Osteoblast (primary cell): ENCODE data around the gene KCNA2. TPM values are rescaled to one million over a fixed set of nuclear protein-coding genes. Genes with fewer than 3 reads are reported as not detected.

Experiments
- DNase-seq: peaks from one replicate; pipeline ENCODE4 v3.0.0; 2011; ENCODE audit warnings: low spot score, mixed read lengths; ENCODE audit not compliant: insufficient read length; ENCODE audit errors: missing footprints
- H2AFZ ChIP-seq: 2 replicates; pipeline ENCODE4 v1.6.0; 2011; ENCODE audit warnings: mild to moderate bottlenecking, low read length
- H3K27ac ChIP-seq: 2 replicates; pipeline ENCODE4 v1.5.1; 2011; ENCODE audit warnings: mild to moderate bottlenecking, low read depth, low read length, moderate library complexity
- H3K27me3 ChIP-seq: 2 replicates; pipeline ENCODE4 v1.6.0; 2012; ENCODE audit warnings: mild to moderate bottlenecking, control low read depth, inconsistent platforms, low read length, moderate library complexity; ENCODE audit not compliant: insufficient read depth
- H3K36me3 ChIP-seq: 2 replicates; pipeline ENCODE4 v1.5.1; 2011; ENCODE audit warnings: mild to moderate bottlenecking, low read length, control low read depth, moderate library complexity; ENCODE audit not compliant: insufficient read depth
- H3K4me1 ChIP-seq: 2 replicates; pipeline ENCODE4 v1.5.1; 2011; ENCODE audit warnings: mild to moderate bottlenecking, low read length, control low read depth, moderate library complexity; ENCODE audit not compliant: insufficient read depth
- H3K4me2 ChIP-seq: 2 replicates; pipeline ENCODE4 v1.6.0; 2011; ENCODE audit warnings: mild to moderate bottlenecking, low read length; ENCODE audit not compliant: insufficient read depth
- H3K4me3 ChIP-seq: fragments of 200-600 bp; sonication (generic); 3 replicates; pipeline ENCODE4 v1.5.1; 2012; ENCODE audit warnings: mild to moderate bottlenecking, low read length, inconsistent platforms; ENCODE audit not compliant: insufficient read depth
- H3K79me2 ChIP-seq: 2 replicates; pipeline ENCODE4 v1.6.0; 2012; ENCODE audit warnings: mild to moderate bottlenecking, low read length, control low read depth, inconsistent platforms; ENCODE audit not compliant: insufficient read depth
- H3K9me3 ChIP-seq: 2 replicates; pipeline ENCODE4 v1.5.1; 2011; ENCODE audit warnings: low read depth, low read length, control low read depth
- H4K20me1 ChIP-seq: 2 replicates; pipeline ENCODE4 v1.6.0; 2012; ENCODE audit warnings: mild to moderate bottlenecking, low read length, control low read depth; ENCODE audit not compliant: insufficient read depth
- total RNA-seq: library from RNA; depleted of rRNA; stranded (reverse); fragments of >200 nt; gene quantifications from 2 replicates; pipeline ENCODE4 v1.2.3, GENCODE V29; 2012
- TF ChIP-seq, protein P1 (sequence below): IDR thresholded peaks from 2 replicates; pipeline ENCODE4 v1.5.1; 2011; ENCODE audit warnings: mild to moderate bottlenecking, low read depth, low read length, moderate library complexity; ENCODE audit errors: extremely low read depth

The KCNA2 gene
- total RNA-seq, 1 donor: not detected

DNA sequence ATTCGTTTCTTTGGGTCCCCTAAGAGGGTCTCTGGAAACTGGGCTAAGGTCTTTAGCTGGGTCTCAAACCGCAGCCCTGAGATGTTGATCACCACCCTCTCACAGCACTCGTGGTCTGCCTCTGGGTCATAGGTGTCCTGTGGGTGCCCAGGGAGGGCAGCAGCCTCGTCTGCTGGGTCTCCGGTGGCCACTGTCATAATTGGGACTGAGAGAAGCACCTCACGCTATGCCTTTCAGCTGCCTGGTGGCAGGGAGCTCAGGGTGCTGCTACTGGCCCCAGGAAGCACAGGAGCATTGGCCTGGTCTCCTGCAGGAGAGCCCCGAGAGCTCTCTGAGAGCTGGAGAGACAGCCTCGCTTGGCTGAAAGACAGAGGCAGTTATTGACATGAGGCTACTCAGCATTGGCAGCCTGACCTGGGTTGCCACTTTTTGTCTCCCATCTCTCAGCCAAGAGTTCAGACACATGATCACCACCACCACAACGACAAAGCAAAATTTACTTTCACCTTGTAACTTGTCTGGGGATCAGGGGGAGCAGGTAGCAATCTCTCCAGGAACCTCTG, 1.5 kb downstream of the KCNA2 start:
- no peak overlapping the region for H3K4me2 ChIP-seq
- peak; percentile 68 for DNase-seq
- TF ChIP-seq, protein P1, sequence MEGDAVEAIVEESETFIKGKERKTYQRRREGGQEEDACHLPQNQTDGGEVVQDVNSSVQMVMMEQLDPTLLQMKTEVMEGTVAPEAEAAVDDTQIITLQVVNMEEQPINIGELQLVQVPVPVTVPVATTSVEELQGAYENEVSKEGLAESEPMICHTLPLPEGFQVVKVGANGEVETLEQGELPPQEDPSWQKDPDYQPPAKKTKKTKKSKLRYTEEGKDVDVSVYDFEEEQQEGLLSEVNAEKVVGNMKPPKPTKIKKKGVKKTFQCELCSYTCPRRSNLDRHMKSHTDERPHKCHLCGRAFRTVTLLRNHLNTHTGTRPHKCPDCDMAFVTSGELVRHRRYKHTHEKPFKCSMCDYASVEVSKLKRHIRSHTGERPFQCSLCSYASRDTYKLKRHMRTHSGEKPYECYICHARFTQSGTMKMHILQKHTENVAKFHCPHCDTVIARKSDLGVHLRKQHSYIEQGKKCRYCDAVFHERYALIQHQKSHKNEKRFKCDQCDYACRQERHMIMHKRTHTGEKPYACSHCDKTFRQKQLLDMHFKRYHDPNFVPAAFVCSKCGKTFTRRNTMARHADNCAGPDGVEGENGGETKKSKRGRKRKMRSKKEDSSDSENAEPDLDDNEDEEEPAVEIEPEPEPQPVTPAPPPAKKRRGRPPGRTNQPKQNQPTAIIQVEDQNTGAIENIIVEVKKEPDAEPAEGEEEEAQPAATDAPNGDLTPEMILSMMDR: no peak
- peaks cover 49% of the 10 kb centered on the region for H3K27me3 ChIP-seq
- no peaks in the 10 kb centered on the region for H4K20me1 ChIP-seq
- no peak overlapping the region for H3K27ac ChIP-seq
- H3K36me3 ChIP-seq: no peaks in the 10 kb centered on the region
- no peak overlapping the region for H3K4me3 ChIP-seq
- no peaks in the 10 kb centered on the region for H3K4me1 ChIP-seq
- H3K9me3 ChIP-seq: no peaks in the 10 kb centered on the region
- no peaks in the 10 kb centered on the region for H3K79me2 ChIP-seq
- H2AFZ ChIP-seq: no peak overlapping the region

DNA sequence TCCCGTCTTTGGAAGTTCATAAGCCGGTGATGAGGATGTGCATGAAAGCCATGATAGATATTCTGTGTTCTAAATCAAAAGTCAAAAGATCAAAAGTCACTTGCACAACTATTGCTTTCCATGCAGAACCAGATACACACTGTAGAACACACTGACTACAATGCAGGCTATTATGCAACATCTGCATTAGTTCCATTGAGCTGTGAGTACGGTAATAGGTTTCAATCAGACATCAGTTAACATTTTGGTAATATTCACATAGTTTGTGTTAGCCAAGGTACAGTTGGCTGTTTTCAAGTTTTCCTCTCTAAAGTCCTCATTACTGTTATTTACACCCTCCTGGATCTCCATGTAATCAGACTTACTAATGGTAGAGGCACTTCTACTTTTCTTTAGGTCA, 3.1 kb downstream of the KCNA2 start:
- H4K20me1 ChIP-seq: no peaks in the 10 kb centered on the region
- no peaks in the 10 kb centered on the region for H3K9me3 ChIP-seq
- no peak overlapping the region for H3K4me3 ChIP-seq
- H3K4me2 ChIP-seq: no peak overlapping the region
- no peaks in the 10 kb centered on the region for H3K36me3 ChIP-seq
- no peak overlapping the region for H3K27ac ChIP-seq
- H3K4me1 ChIP-seq: no peaks in the 10 kb centered on the region
- no peak overlapping the region for H2AFZ ChIP-seq
- no peak for DNase-seq
- H3K79me2 ChIP-seq: no peaks in the 10 kb centered on the region
- TF ChIP-seq, protein P1: no peak
- peaks cover 34% of the 10 kb centered on the region for H3K27me3 ChIP-seq

DNA sequence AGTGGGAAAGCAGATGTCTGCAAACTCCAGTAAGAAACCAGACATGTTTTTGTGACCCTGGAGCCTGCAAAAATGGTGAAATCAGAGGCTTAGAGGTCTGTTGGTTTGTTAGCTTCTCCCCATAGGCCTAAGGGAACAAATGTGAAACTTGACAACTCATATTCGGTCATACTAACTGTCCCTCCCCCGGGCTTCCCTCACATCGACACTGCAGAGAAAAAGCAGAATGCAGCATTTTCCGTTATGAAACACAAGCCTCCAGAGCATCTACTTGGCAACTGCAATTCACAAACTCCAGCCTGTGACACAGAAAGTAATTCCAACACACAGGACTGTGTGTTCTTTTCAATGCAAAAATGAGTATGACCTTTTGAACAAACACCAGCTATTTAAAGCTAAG, 3.7 kb downstream of the KCNA2 start:
- H3K27me3 ChIP-seq: peaks cover 28% of the 10 kb centered on the region
- H3K9me3 ChIP-seq: no peaks in the 10 kb centered on the region
- H3K4me2 ChIP-seq: no peak overlapping the region
- H3K36me3 ChIP-seq: no peaks in the 10 kb centered on the region
- no peaks in the 10 kb centered on the region for H4K20me1 ChIP-seq
- H3K27ac ChIP-seq: no peak overlapping the region
- H2AFZ ChIP-seq: no peak overlapping the region
- no peak for DNase-seq
- H3K4me3 ChIP-seq: no peak overlapping the region
- H3K4me1 ChIP-seq: no peaks in the 10 kb centered on the region
- no peaks in the 10 kb centered on the region for H3K79me2 ChIP-seq
- TF ChIP-seq, protein P1: no peak

DNA sequence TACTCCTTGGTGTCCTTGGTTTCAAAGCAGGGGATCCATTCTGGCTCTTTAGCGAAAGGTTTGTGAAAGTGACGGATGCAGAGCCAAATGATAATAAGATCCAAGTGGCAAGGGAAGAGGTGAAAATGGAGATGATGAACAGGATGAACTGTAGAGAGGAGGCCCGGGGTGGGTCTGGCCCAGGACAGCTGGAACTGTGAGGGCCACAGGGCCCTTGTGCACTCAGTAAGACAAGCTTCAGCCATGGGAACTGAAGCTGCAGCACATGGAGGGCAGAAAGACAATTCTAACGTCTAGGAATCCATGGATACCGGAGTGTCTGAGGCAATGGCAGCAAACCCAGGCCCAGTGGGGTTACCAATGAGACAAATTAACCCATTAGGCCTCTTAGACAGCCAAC, 4.8 kb downstream of the KCNA2 start:
- H3K27ac ChIP-seq: no peak overlapping the region

More for the DNA sequence above, 4.8 kb downstream of the KCNA2 start:
- DNase-seq: no peak
- Histone ChIP-seq H3K4me2 (no peak overlapping the region), H3K79me2 (no peaks in the 10 kb centered on the region), H4K20me1 (no peaks in the 10 kb centered on the region), H2AFZ (no peak overlapping the region), H3K9me3 (no peaks in the 10 kb centered on the region), H3K27me3 (peaks cover 20% of the 10 kb centered on the region), H3K36me3 (no peaks in the 10 kb centered on the region), H3K4me3 (no peak overlapping the region), H3K4me1 (no peaks in the 10 kb centered on the region)
- TF ChIP-seq, protein P1: no peak
